ENCODE measurements around the gene GLI1. TPM values are rescaled to one million over a fixed set of nuclear protein-coding genes. Genes with fewer than 3 reads are reported as not detected.

The GLI1 gene
- total RNA-seq, 1 donor from 2014 or later: 1.4 TPM

- TF ChIP-seq, protein P1, sequence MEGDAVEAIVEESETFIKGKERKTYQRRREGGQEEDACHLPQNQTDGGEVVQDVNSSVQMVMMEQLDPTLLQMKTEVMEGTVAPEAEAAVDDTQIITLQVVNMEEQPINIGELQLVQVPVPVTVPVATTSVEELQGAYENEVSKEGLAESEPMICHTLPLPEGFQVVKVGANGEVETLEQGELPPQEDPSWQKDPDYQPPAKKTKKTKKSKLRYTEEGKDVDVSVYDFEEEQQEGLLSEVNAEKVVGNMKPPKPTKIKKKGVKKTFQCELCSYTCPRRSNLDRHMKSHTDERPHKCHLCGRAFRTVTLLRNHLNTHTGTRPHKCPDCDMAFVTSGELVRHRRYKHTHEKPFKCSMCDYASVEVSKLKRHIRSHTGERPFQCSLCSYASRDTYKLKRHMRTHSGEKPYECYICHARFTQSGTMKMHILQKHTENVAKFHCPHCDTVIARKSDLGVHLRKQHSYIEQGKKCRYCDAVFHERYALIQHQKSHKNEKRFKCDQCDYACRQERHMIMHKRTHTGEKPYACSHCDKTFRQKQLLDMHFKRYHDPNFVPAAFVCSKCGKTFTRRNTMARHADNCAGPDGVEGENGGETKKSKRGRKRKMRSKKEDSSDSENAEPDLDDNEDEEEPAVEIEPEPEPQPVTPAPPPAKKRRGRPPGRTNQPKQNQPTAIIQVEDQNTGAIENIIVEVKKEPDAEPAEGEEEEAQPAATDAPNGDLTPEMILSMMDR (IDR thresholded peaks at IDR 0.05): no peak
- intact Hi-C loops (cut with DNase I): no loop called here
- Histone ChIP-seq H3K4me3 (peak within 1 kb of the TSS; percentile 75), H3K27ac (peak within 1 kb of the TSS; percentile 85), H3K4me1 (peaks cover 9% of the 10 kb centered on the region), H3K36me3 (no peaks in the 10 kb centered on the region), H3K9me3 (no peaks in the 10 kb centered on the region), H3K27me3 (no peaks in the 10 kb centered on the region)
- peak; percentile 98 for ATAC-seq
- DNase-seq: peak; percentile 99
Measured at GRCh38 chr12:57430931-57431566, 28.5 kb upstream of the GLI1 start, which contains the start of gene R3HDM2. R3HDM2 (minus strand) TSS chr12:57431043; CDS start chr12:57310428, 120,615 bp downstream.

GRCh38 chr12:57431654-57432188, 27.9 kb upstream of the GLI1 start:
- peak overlapping the region; percentile 75 for H3K4me3 ChIP-seq

DNA sequence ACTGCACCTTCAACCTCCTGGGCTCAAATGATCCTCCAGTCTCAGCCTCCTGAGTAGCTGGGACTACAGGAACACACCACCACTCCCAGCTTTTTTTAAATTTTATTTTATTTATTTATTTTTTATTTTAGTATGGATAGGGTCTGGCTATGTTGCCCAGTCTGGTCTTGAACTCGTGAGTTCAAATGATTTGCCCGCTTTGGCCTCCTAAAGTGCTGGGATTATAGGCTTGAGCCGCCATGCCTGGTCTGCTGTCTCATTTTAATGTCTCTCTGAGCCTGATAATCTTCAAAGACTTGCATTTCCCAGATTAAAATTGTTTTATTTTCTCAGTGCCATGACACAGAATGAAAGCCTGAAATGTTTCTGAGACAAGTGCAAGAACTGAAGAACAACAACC, 26.2 kb upstream of the GLI1 start:
- ATAC-seq: no peak
- Histone ChIP-seq H3K36me3 (no peaks in the 10 kb centered on the region), H3K4me1 (peaks cover 9% of the 10 kb centered on the region), H3K27me3 (no peaks in the 10 kb centered on the region), H3K27ac (no peak overlapping the region), H3K4me3 (no peak overlapping the region), H3K9me3 (no peaks in the 10 kb centered on the region)
- TF ChIP-seq, protein P1 (IDR thresholded peaks at IDR 0.05): no peak
- DNase-seq: no peak
- intact Hi-C loops (cut with DNase I): no loop called here

More at GRCh38 chr12:57431654-57432188, 27.9 kb upstream of the GLI1 start:
- H3K27me3 ChIP-seq: no peaks in the 10 kb centered on the region
- no peak for DNase-seq
- no peak for ATAC-seq
- H3K4me1 ChIP-seq: peaks cover 9% of the 10 kb centered on the region
- intact Hi-C loops (cut with DNase I): no loop called here
- no peaks in the 10 kb centered on the region for H3K9me3 ChIP-seq
- H3K36me3 ChIP-seq: no peaks in the 10 kb centered on the region
- TF ChIP-seq, protein P1 (IDR thresholded peaks at IDR 0.05): no peak
- peak overlapping the region; percentile 85 for H3K27ac ChIP-seq

- no peaks in the 10 kb centered on the region for H3K9me3 ChIP-seq
- DNase-seq: no peak
- no peak within 1 kb of the TSS for H3K4me3 ChIP-seq
- intact Hi-C loops (cut with DNase I): no loop called here
- H3K36me3 ChIP-seq: no peaks in the 10 kb centered on the region
- TF ChIP-seq, protein P1 (IDR thresholded peaks at IDR 0.05): no peak
- H3K27ac ChIP-seq: no peak within 1 kb of the TSS
- peaks cover 6% of the 10 kb centered on the region for H3K4me1 ChIP-seq
- no peak for ATAC-seq
- H3K27me3 ChIP-seq: no peaks in the 10 kb centered on the region
Measured at GRCh38 chr12:57434517-57435223, 24.9 kb upstream of the GLI1 start, which contains the start of gene INHBC. INHBC (plus strand) TSS chr12:57434784; CDS start chr12:57434887, 103 bp downstream.

DNA sequence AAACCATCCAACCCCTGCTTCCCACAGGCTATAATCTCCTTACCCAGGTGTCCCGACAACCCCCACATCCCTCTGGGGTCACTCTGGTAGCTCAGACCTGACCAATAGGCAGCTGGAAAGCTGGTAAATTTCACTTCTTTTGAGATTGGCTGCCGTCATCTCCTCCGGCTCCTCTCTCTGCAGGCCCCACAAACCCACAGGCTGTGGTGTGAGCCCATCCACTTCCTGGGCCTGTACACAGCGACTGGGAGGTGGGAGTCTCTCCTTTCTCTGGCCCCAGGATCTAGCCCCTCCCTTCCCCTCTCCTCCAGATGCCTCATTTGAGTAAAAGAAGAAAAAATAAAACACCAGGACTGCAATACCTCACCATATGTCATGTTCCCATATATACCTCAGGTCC, 24.3 kb upstream of the GLI1 start:
- no peaks in the 10 kb centered on the region for H3K27me3 ChIP-seq
- ATAC-seq (no peak), DNase-seq (no peak)
- H3K36me3 ChIP-seq: no peaks in the 10 kb centered on the region
- H3K4me1 ChIP-seq: peaks cover 6% of the 10 kb centered on the region
- H3K4me3 ChIP-seq: no peak overlapping the region
- intact Hi-C loops (cut with DNase I): no loop called here
- TF ChIP-seq, protein P1 (IDR thresholded peaks at IDR 0.05): no peak
- H3K9me3 ChIP-seq: no peaks in the 10 kb centered on the region
- H3K27ac ChIP-seq: no peak overlapping the region
